ENCODE measurements around the gene TSSK2.

TSSK2 gene

DNA sequence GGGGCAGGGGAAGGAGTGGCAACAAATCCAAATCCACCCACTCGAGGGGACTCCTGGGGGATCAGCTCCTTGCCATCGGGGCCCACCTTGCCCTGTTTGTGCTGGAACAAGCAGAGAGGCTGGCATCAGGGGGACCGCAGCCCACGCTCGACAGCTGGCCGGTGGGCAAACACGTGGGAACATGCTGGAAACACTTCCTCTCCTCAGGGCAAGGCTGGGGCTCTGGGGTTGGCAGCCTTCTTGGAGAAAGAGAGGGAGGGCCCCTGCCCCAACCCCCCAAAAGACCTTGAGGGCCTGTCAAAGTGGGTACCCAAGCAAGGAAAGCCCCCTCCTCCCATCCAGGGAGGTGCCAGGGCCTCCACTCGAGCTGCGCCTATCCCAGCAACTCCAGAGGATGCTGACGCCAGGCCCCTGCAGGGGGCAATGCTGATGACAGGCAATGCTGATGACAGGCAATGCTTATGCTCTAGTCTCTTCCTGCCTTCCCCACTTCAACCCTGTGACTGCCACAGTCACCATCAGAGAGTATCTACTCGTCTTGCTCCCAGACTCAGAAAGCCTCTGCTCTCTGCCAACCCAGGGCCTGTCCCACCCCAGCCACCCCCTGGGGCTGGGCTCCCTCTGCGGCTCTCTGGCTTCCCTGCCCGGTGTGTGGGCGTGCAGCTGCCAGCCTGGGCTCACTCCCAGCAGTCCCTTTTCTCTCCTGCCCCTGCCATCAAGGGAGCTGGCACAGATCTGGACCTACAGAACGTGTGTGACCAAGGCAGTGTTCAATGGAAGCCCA is 7.3 kb downstream of the TSSK2 start:
- Histone ChIP-seq H3K4me1 (ENCODE audit: control insufficient read depth in 1 of 2, insufficient read depth in 1 of 2, low read depth in 1 of 2, low read length in 1 of 2) (peaks cover under 1 to 3% of the 10 kb centered on the region in 2 experiments), H3K4me3 (ENCODE audit: low read depth in 1 of 2, low read length in 1 of 2) (no peak overlapping the region), H3K36me3 (peaks cover 94% of the 10 kb centered on the region), H3K9me3 (no peaks in the 10 kb centered on the region), H3K27me3 (no peaks in the 10 kb centered on the region), H3K27ac (no peak overlapping the region)
- TF ChIP-seq, protein P1, sequence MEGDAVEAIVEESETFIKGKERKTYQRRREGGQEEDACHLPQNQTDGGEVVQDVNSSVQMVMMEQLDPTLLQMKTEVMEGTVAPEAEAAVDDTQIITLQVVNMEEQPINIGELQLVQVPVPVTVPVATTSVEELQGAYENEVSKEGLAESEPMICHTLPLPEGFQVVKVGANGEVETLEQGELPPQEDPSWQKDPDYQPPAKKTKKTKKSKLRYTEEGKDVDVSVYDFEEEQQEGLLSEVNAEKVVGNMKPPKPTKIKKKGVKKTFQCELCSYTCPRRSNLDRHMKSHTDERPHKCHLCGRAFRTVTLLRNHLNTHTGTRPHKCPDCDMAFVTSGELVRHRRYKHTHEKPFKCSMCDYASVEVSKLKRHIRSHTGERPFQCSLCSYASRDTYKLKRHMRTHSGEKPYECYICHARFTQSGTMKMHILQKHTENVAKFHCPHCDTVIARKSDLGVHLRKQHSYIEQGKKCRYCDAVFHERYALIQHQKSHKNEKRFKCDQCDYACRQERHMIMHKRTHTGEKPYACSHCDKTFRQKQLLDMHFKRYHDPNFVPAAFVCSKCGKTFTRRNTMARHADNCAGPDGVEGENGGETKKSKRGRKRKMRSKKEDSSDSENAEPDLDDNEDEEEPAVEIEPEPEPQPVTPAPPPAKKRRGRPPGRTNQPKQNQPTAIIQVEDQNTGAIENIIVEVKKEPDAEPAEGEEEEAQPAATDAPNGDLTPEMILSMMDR (IDR thresholded peaks at IDR 0.05), result no peak

DNA sequence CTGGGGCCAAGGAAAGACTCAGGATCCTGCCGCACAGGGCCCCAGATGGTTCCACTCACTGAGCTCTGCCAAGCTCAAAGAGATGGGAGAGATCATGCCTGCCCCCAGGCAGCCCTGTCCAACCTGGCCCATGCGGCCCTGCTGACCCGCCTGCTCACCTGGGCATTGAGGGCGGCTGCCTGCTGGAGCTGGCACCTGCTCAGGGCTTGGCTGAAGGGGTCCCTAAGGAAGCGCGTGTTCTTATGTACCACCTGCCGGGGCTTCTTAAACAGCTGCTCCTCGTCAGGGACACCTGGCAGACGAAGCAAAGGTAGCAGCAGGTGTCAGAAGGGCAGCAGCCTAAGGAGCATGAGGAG is 7.9 kb downstream of the TSSK2 start:
- H3K9me3 ChIP-seq, result no peaks in the 10 kb centered on the region
- H3K4me1 ChIP-seq (ENCODE audit: control insufficient read depth in 1 of 2, insufficient read depth in 1 of 2, low read depth in 1 of 2, low read length in 1 of 2), result peaks cover 6 to 9% of the 10 kb centered on the region in 2 experiments
- H3K27ac ChIP-seq, result no peak overlapping the region
- H3K4me3 ChIP-seq (ENCODE audit: low read depth in 1 of 2, low read length in 1 of 2), result no peak overlapping the region
- TF ChIP-seq, protein P1 (IDR thresholded peaks at IDR 0.05), result no peak
- H3K27me3 ChIP-seq, result no peaks in the 10 kb centered on the region
- peaks cover 89% of the 10 kb centered on the region for H3K36me3 ChIP-seq

DNA sequence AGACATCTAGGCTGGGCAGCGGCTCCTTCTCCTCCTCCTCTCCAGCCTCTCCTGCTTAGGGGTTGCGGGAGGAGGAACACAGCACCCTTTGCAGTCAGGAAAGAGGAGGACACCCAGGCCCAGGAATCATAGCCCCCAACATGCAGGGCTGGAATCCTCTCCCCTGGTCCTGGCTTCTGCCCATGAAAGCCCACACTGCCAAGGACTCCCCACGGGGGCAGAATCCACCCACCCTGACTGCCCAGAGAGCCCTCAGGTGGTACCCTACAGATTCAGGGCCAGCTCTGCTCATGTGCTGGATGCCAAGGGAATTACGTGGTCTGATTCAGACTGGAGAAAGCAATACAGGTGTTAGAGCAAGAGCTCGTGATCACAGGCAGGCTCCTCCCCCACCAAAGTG is 8.9 kb downstream of the TSSK2 start:
- TF ChIP-seq, protein P1 (IDR thresholded peaks at IDR 0.05), result no peak
- peaks cover 79% of the 10 kb centered on the region for H3K36me3 ChIP-seq

DNA sequence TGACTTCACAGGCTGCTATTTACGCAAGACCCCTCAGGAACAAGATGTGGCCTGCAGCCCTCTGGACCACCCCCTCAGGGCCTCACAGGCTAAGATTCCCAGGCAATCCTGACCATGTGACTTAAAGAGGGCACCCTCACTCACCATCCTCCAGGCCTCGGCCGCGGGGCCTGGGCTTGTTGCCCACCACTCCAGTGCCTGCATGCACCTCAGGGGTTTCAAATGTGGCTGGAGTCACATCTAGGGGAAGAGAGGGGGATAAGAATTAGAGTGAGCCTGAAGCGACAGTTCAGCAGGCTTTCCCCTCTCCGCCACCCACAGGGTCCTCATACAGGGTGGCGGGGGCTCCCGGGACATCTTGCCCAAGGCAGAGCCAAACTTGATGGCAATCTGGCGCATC is 11.3 kb downstream of the TSSK2 start:
- Histone ChIP-seq H3K36me3 (peaks cover 54% of the 10 kb centered on the region), H3K9me3 (no peaks in the 10 kb centered on the region), H3K4me3 (ENCODE audit: low read depth in 1 of 2, low read length in 1 of 2) (no peak overlapping the region), H3K4me1 (ENCODE audit: control insufficient read depth in 1 of 2, insufficient read depth in 1 of 2, low read depth in 1 of 2, low read length in 1 of 2) (peaks cover 9 to 17% of the 10 kb centered on the region in 2 experiments), H3K27ac (no peak overlapping the region), H3K27me3 (peaks cover 17% of the 10 kb centered on the region)
- TF ChIP-seq, protein P1 (IDR thresholded peaks at IDR 0.05), result no peak

More for the DNA sequence above, 8.9 kb downstream of the TSSK2 start:
- no peaks in the 10 kb centered on the region for H3K27me3 ChIP-seq
- H3K4me3 ChIP-seq (ENCODE audit: low read depth in 1 of 2, low read length in 1 of 2), result no peak overlapping the region
- H3K4me1 ChIP-seq (ENCODE audit: control insufficient read depth in 1 of 2, insufficient read depth in 1 of 2, low read depth in 1 of 2, low read length in 1 of 2), result peaks cover 9 to 16% of the 10 kb centered on the region in 2 experiments
- no peak overlapping the region for H3K27ac ChIP-seq
- no peaks in the 10 kb centered on the region for H3K9me3 ChIP-seq

DNA sequence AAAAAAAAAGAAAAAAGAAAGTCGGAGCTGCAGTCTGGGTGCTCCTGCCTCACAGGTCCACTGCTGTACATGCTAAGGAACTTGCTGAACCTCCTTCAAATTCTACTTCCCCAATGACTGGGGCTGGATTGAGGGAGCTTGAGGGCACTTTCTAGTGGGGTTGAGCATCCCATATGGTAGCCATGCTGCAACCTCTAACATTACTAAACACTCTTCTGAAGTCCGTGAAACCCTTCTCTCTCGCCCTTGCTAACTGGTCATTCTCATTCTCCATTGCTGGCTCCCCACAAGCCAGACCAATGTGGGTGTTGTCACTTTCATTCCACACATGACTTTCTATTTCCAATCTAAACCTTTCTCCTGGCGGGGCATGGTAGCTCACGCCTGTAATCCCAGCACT is 12.1 kb downstream of the TSSK2 start:
- no peaks in the 10 kb centered on the region for H3K9me3 ChIP-seq
- H3K27ac ChIP-seq, result no peak overlapping the region
- peaks cover 26% of the 10 kb centered on the region for H3K27me3 ChIP-seq
- TF ChIP-seq, protein P1 (IDR thresholded peaks at IDR 0.05), result no peak
- peaks cover 46% of the 10 kb centered on the region for H3K36me3 ChIP-seq
- H3K4me3 ChIP-seq (ENCODE audit: low read depth in 1 of 2, low read length in 1 of 2), result no peak overlapping the region
- peaks cover 9 to 17% of the 10 kb centered on the region in 2 experiments for H3K4me1 ChIP-seq (ENCODE audit: control insufficient read depth in 1 of 2, insufficient read depth in 1 of 2, low read depth in 1 of 2, low read length in 1 of 2)

Measured in neutrophil (primary cell).